Mesenchymal stem cell (in vitro differentiated cells and primary cell): ENCODE data around the gene OLFM2.

ENCODE experiments used
- DNase-seq: peaks from one replicate; pipeline ENCODE4 v3.0.0-alpha.2; 2013
- H2AFZ ChIP-seq: one replicate; pipeline ENCODE4 v1.6.1; 2013; ENCODE audit warnings: low read depth, mild to moderate bottlenecking, control low read depth, inconsistent platforms, low read length, moderate library complexity
- H2AK5ac ChIP-seq: 2 replicates; pipeline ENCODE4 v1.6.1; 2013; ENCODE audit warnings: low read length, moderate library complexity, mild to moderate bottlenecking, inconsistent platforms; ENCODE audit not compliant: severe bottlenecking
- H2BK120ac ChIP-seq: one replicate; pipeline ENCODE4 v1.6.1; 2013; ENCODE audit warnings: low read depth, mild to moderate bottlenecking, inconsistent platforms, low read length, moderate library complexity
- H2BK12ac ChIP-seq, 2 experiments: one replicate each; pipeline ENCODE4 v1.6.1; 2013; ENCODE audit warnings: inconsistent platforms in 2 of 2, low read length in 2 of 2, mild to moderate bottlenecking in 2 of 2, moderate library complexity in 2 of 2, control low read depth in 1 of 2
- H2BK15ac ChIP-seq: one replicate; pipeline ENCODE4 v1.6.1; 2013; ENCODE audit warnings: mild to moderate bottlenecking, low read depth, inconsistent platforms; ENCODE audit not compliant: poor library complexity, severe bottlenecking
- H2BK5ac ChIP-seq: 2 replicates; pipeline ENCODE4 v1.6.1; 2013; ENCODE audit warnings: low read depth, mild to moderate bottlenecking, low read length, control low read depth, inconsistent platforms; ENCODE audit not compliant: poor library complexity, severe bottlenecking
- H3K14ac ChIP-seq, 2 experiments: one replicate each; pipeline ENCODE4 v1.6.1; 2013; ENCODE audit warnings: inconsistent platforms in 2 of 2, low read length in 2 of 2, control low read depth in 1 of 2, mild to moderate bottlenecking in 1 of 2, moderate library complexity in 1 of 2
- H3K18ac ChIP-seq, 2 experiments: one replicate each; pipeline ENCODE4 v1.6.1; 2013; ENCODE audit warnings: inconsistent platforms in 2 of 2, low read length in 2 of 2, control low read depth in 1 of 2, low read depth in 1 of 2, mild to moderate bottlenecking in 1 of 2
- H3K23ac ChIP-seq, 2 experiments: one replicate each; pipeline ENCODE4 v1.6.1; 2013; ENCODE audit warnings: inconsistent platforms in 2 of 2, low read length in 2 of 2, mild to moderate bottlenecking in 2 of 2, moderate library complexity in 2 of 2, control low read depth in 1 of 2
- H3K27ac ChIP-seq: 2 replicates; pipeline ENCODE4 v1.5.1; 2013; ENCODE audit warnings: mild to moderate bottlenecking, moderate library complexity, low read length, control low read depth, inconsistent platforms; ENCODE audit not compliant: poor library complexity, severe bottlenecking
- H3K27me3 ChIP-seq, 2 experiments: 2 replicates each; pipeline versions ENCODE4 v1.6.1 to v1.7.0; 2013; ENCODE audit warnings: low read length in 2 of 2, mild to moderate bottlenecking in 2 of 2, moderate library complexity in 2 of 2, control low read depth in 1 of 2, inconsistent platforms in 1 of 2; ENCODE audit not compliant: control insufficient read depth in 1 of 2, insufficient read depth in 1 of 2
- H3K36me3 ChIP-seq, 2 experiments: 2 replicates each; pipeline versions ENCODE4 v1.6.1 to v1.7.0; 2013; ENCODE audit warnings: low read length in 2 of 2, control low read depth in 1 of 2, inconsistent platforms in 1 of 2, low read depth in 1 of 2, mild to moderate bottlenecking in 1 of 2; ENCODE audit not compliant: insufficient read depth in 2 of 2, control insufficient read depth in 1 of 2
- H3K4ac ChIP-seq, 2 experiments: one replicate each; pipeline ENCODE4 v1.6.1; 2013; ENCODE audit warnings: inconsistent platforms in 2 of 2, low read length in 2 of 2, mild to moderate bottlenecking in 2 of 2, moderate library complexity in 2 of 2, control low read depth in 1 of 2, low read depth in 1 of 2
- H3K4me1 ChIP-seq: 2 replicates; pipeline ENCODE4 v1.6.1; 2013; ENCODE audit warnings: low read depth, low read length, control low read depth; ENCODE audit not compliant: control insufficient read depth, insufficient read depth
- H3K4me2 ChIP-seq: 2 replicates; pipeline ENCODE4 v1.6.1; 2013; ENCODE audit warnings: low read length, mild to moderate bottlenecking, inconsistent platforms; ENCODE audit not compliant: poor library complexity, severe bottlenecking
- H3K4me3 ChIP-seq, 2 experiments: 2 replicates each; pipeline versions ENCODE4 v1.5.1 to v1.7.0; 2013; ENCODE audit warnings: low read length in 2 of 2, mild to moderate bottlenecking in 2 of 2, control low read depth in 1 of 2, low read depth in 1 of 2; ENCODE audit not compliant: insufficient read depth in 1 of 2
- H3K79me1 ChIP-seq: replicated peaks from 2 replicates; pipeline ENCODE4 v1.6.1; 2013; ENCODE audit warnings: mild to moderate bottlenecking, control low read depth, low read length, inconsistent platforms; ENCODE audit not compliant: poor library complexity, severe bottlenecking
- H3K9ac ChIP-seq: 2 replicates; pipeline ENCODE4 v1.7.0; 2013; ENCODE audit warnings: mild to moderate bottlenecking, low read length, moderate library complexity
- H3K9me3 ChIP-seq: 2 replicates; pipeline ENCODE4 v1.7.0; 2013; ENCODE audit warnings: mild to moderate bottlenecking, low read length; ENCODE audit not compliant: control insufficient read depth
- H4K8ac ChIP-seq: one replicate; pipeline ENCODE4 v1.6.1; 2013; ENCODE audit warnings: inconsistent platforms, mild to moderate bottlenecking, low read length, moderate library complexity
- H4K91ac ChIP-seq: one replicate; pipeline ENCODE4 v1.6.1; 2013; ENCODE audit warnings: mild to moderate bottlenecking, low read length, inconsistent platforms
- WGBS: methylation state at CpG from one replicate; pipeline ENCODE4 v1.1.7; 2013; ENCODE audit warnings: mixed read lengths; 5-methylcytosine and 5-hydroxymethylcytosine counted together

OLFM2 gene

GRCh38 chr19:9850235-9850959 is 85.9 kb downstream of the OLFM2 start:
- H2BK120ac ChIP-seq: no peak overlapping the region
- H3K27ac ChIP-seq: no peak overlapping the region
- H3K9ac ChIP-seq: no peak overlapping the region
- no peak overlapping the region for H2AFZ ChIP-seq
- peaks cover 23 to 59% of the 10 kb centered on the region in 2 experiments for H3K36me3 ChIP-seq
- H3K18ac ChIP-seq: no peak overlapping the region
- no peak overlapping the region for H3K14ac ChIP-seq
- no peak overlapping the region for H3K4ac ChIP-seq
- H2BK12ac ChIP-seq: no peak overlapping the region
- no peak for DNase-seq
- no peaks in the 10 kb centered on the region for H3K27me3 ChIP-seq
- H2BK5ac ChIP-seq: no peak overlapping the region
- WGBS: 74% methylated on average over 18 of the region's 19 CpGs
- peaks cover 47% of the 10 kb centered on the region for H3K79me1 ChIP-seq
- H3K4me3 ChIP-seq: no peak overlapping the region
- H4K8ac ChIP-seq: no peak overlapping the region
- H2BK15ac ChIP-seq: no peak overlapping the region
- no peak overlapping the region for H3K23ac ChIP-seq
- no peak overlapping the region for H4K91ac ChIP-seq
- no peak overlapping the region for H3K4me2 ChIP-seq
- peaks cover 18% of the 10 kb centered on the region for H3K4me1 ChIP-seq
- H3K9me3 ChIP-seq: no peaks in the 10 kb centered on the region
- H2AK5ac ChIP-seq: no peak overlapping the region

DNA sequence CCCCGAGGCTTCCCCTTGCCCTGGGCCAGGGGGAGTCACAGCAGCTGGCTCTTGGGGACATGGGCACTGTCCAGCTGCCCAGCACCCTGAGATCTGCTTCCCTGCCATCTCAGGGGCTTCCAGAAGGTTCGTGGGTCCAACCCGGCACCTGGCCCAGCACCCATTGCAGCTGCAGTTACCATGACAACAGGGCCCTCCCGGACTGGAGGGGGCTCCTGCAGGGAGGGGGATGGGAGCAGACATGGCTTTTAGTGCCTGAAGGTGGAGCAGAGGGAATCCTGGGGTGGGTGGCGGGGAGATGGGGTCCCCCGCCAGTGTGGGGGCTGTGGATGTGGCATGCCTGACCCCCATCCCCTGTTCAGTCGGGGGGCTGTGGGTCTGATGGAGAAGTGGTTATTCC is 86.5 kb downstream of the OLFM2 start:
- H3K23ac ChIP-seq: no peak overlapping the region
- no peak overlapping the region for H3K14ac ChIP-seq
- peaks cover 47% of the 10 kb centered on the region for H3K79me1 ChIP-seq
- H3K36me3 ChIP-seq: peaks cover 29 to 62% of the 10 kb centered on the region in 2 experiments
- H2BK15ac ChIP-seq: no peak overlapping the region
- no peak overlapping the region for H2BK120ac ChIP-seq
- no peak overlapping the region for H3K4me2 ChIP-seq
- H2AK5ac ChIP-seq: no peak overlapping the region
- no peaks in the 10 kb centered on the region for H3K9me3 ChIP-seq
- H3K27ac ChIP-seq: no peak overlapping the region
- H2AFZ ChIP-seq: no peak overlapping the region
- H3K4me3 ChIP-seq: no peak overlapping the region
- peaks cover 18% of the 10 kb centered on the region for H3K4me1 ChIP-seq
- no peak overlapping the region for H3K18ac ChIP-seq
- H3K4ac ChIP-seq: no peak overlapping the region
- no peak overlapping the region for H4K8ac ChIP-seq
- WGBS: 90% methylated on average over 6 of the region's 7 CpGs
- H2BK5ac ChIP-seq: no peak overlapping the region
- no peak overlapping the region for H4K91ac ChIP-seq
- no peak overlapping the region for H3K9ac ChIP-seq
- no peak overlapping the region for H2BK12ac ChIP-seq
- no peak for DNase-seq
- no peaks in the 10 kb centered on the region for H3K27me3 ChIP-seq

- H2BK15ac ChIP-seq: no peak overlapping the region
- H3K36me3 ChIP-seq: peaks cover 40 to 66% of the 10 kb centered on the region in 2 experiments
- no peak overlapping the region for H4K8ac ChIP-seq
- H3K4me3 ChIP-seq: no peak overlapping the region
- H3K14ac ChIP-seq: no peak overlapping the region
- H3K27ac ChIP-seq: no peak overlapping the region
- H2AFZ ChIP-seq: no peak overlapping the region
- no peak for DNase-seq
- no peaks in the 10 kb centered on the region for H3K9me3 ChIP-seq
- no peak overlapping the region for H2BK5ac ChIP-seq
- H4K91ac ChIP-seq: no peak overlapping the region
- no peak overlapping the region for H2AK5ac ChIP-seq
- no peak overlapping the region for H3K4me2 ChIP-seq
- H3K23ac ChIP-seq: no peak overlapping the region
- H3K27me3 ChIP-seq: no peaks in the 10 kb centered on the region
- H3K4ac ChIP-seq: no peak overlapping the region
- no peak overlapping the region for H2BK12ac ChIP-seq
- H3K18ac ChIP-seq: no peak overlapping the region
- no peak overlapping the region for H2BK120ac ChIP-seq
- H3K79me1 ChIP-seq: peaks cover 54% of the 10 kb centered on the region
- H3K9ac ChIP-seq: no peak overlapping the region
- peaks cover 18% of the 10 kb centered on the region for H3K4me1 ChIP-seq
- WGBS: 91% methylated on average over 23 of the region's 23 CpGs
Measured at GRCh38 chr19:9848762-9849161, 87.6 kb downstream of the OLFM2 start.

DNA sequence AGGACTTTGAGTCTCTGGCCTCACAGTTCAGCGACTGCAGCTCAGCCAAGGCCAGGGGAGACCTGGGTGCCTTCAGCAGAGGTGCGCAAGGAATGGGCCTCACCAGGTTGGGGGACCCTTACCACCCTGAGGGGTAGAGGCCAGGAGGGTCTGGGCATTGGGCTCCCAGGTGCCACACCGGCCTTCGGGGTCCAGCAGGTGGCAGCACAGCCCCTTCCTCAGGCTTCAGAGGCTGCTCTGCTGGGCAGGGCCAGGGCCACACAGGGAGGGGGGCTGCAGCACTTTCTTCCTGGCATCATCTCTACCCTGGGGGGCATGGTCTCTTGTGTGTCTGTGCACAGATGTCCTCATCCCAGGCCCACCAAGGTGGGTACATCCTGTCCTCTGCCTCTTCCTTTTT is 88.3 kb downstream of the OLFM2 start:
- 63% methylated on average over 4 of the region's 4 CpGs for WGBS
- no peaks in the 10 kb centered on the region for H3K9me3 ChIP-seq
- H4K8ac ChIP-seq: no peak overlapping the region
- H3K36me3 ChIP-seq: peaks cover 46 to 73% of the 10 kb centered on the region in 2 experiments
- DNase-seq: no peak
- H2BK120ac ChIP-seq: no peak overlapping the region
- H3K23ac ChIP-seq: no peak overlapping the region
- H4K91ac ChIP-seq: peak overlapping the region; percentile 5
- H3K27ac ChIP-seq: no peak overlapping the region
- no peak overlapping the region for H2BK5ac ChIP-seq
- H3K4me1 ChIP-seq: peaks cover 17% of the 10 kb centered on the region
- no peak overlapping the region for H3K18ac ChIP-seq
- no peak overlapping the region for H3K14ac ChIP-seq
- no peak overlapping the region for H2AK5ac ChIP-seq
- peaks cover 58% of the 10 kb centered on the region for H3K79me1 ChIP-seq
- H3K27me3 ChIP-seq: no peaks in the 10 kb centered on the region
- H3K9ac ChIP-seq: peak overlapping the region; percentile 61
- no peak overlapping the region for H3K4me3 ChIP-seq
- no peak overlapping the region for H2AFZ ChIP-seq
- H3K4ac ChIP-seq: no peak overlapping the region
- H3K4me2 ChIP-seq: no peak overlapping the region
- H2BK15ac ChIP-seq: no peak overlapping the region
- no peak overlapping the region for H2BK12ac ChIP-seq
